Muscle layer of duodenum (tissue), 2 donors: ENCODE measurements around the gene HOXB3.
A peak's percentile ranks its signal among the peaks of the same experiment; 100 is the strongest.

ENCODE experiments used
- H3K27ac ChIP-seq: one replicate; pipeline ENCODE4 v1.7.0; 2013; ENCODE audit warnings: mild to moderate bottlenecking, low read length
- H3K27me3 ChIP-seq: one replicate; pipeline ENCODE4 v1.7.0; 2013; ENCODE audit warnings: low read depth, mild to moderate bottlenecking, control low read depth, low read length
- H3K36me3 ChIP-seq, 2 donors: one replicate each; pipeline ENCODE4 v1.7.0; 2013; ENCODE audit warnings: low read length in 2 of 2, control low read depth in 1 of 2, mild to moderate bottlenecking in 1 of 2; ENCODE audit not compliant: insufficient read depth in 2 of 2, control insufficient read depth in 1 of 2
- H3K4me1 ChIP-seq, 2 donors: one replicate each; pipeline ENCODE4 v1.7.0; 2013; ENCODE audit warnings: low read length in 2 of 2, mild to moderate bottlenecking in 2 of 2, control low read depth in 1 of 2, moderate library complexity in 1 of 2; ENCODE audit not compliant: insufficient read depth in 2 of 2, control insufficient read depth in 1 of 2
- H3K4me3 ChIP-seq, 2 donors: one replicate each; pipeline ENCODE4 v1.7.0; 2013; ENCODE audit warnings: low read length in 2 of 2, low read depth in 1 of 2, mild to moderate bottlenecking in 1 of 2
- H3K9me3 ChIP-seq, 2 donors: one replicate each; pipeline ENCODE4 v1.7.0; 2013; ENCODE audit warnings: low read length in 2 of 2, control low read depth in 1 of 2, mild to moderate bottlenecking in 1 of 2; ENCODE audit not compliant: control insufficient read depth in 1 of 2
- donor health status: healthy.

The HOXB3 gene

DNA sequence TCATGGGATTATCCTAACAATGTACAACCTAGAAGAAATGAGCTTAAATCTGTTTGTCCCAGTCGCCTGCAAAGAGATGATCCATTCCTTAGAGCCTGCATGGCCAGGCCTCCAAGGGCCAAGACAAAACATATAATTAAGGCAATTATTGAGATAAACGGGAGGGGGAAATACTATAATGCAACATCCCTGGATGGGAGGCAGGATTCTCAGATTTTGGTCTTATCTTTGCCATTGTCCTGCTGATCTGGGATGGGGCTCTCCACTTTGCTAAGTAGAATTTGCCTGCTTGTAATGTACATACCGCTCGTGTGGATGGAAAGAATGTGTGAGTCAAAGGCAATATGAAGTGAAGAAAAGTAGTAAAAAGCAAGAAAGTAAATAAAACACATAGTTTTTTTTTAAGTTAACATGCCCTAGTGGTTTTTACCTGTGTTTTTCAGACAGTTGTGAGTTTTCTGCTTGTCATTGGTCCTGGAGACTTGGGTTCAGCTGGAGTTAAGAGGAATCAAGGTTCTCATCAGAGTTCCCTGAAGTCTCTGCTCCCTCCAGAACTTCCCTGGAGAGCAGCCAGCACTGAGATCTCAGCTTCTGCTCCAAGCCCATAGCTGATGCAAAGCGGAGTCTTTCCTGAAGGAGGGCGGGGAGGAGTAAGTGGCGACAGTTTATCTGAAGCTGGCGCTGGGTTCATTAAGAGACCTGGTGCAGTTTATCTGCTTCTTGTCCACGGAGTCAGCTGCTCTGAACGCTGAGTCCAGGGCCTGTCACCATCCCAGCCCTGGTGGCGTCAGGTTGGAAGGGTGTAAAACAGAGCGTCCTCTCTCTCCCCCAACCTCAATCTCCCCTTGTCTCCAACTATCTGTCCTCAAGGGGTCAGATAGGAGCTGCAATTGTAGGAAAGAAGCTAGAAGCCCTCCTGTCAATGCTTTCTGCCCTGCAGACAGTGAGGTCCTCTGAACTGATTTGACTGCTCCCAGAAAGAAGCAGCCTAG lies 89.3 kb downstream of the HOXB3 start:
- H3K4me3 ChIP-seq = no peak overlapping the region
- peaks cover 4 to 46% of the 10 kb centered on the region in 2 donors for H3K4me1 ChIP-seq
- peak overlapping the region; percentile 47 for H3K27ac ChIP-seq
- no peaks in the 10 kb centered on the region for H3K9me3 ChIP-seq
- H3K27me3 ChIP-seq = no peaks in the 10 kb centered on the region
- H3K36me3 ChIP-seq = no peaks in the 10 kb centered on the region

DNA sequence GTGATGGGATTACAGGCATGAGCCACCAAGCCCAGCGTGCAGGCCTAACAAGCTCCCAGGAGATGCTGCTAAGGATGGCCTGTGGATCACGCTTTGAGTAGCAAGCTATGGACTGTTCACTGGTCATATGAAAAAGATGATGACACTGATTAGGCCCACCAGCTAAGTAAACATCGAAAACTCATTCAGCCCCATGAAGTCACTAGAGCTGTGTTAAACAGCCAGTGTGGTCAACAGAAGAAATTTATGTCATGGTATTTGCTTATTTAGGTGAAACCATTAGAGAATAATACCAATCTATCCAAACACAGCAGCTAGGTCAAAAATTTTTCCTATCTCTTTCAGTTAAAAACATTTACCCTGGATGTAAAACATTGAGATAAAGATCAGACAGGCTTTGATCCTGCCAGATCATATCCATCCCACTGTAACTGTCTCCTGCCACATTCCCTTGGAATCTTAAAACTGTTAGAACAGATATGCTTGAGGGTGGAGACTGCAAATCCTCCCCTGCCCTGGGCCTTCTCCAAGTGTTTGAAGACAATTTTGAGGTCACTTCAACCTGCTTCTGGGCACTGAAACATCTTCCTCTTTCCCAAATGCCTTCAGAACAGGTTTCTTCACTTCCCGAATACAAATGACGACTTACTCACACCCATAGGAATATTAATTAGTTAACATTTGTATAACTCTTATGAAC lies 90.2 kb downstream of the HOXB3 start:
- no peak overlapping the region for H3K4me3 ChIP-seq
- no peaks in the 10 kb centered on the region for H3K36me3 ChIP-seq
- peaks cover 4 to 37% of the 10 kb centered on the region in 2 donors for H3K4me1 ChIP-seq
- H3K27ac ChIP-seq = peak overlapping the region; percentile 47
- no peaks in the 10 kb centered on the region for H3K27me3 ChIP-seq
- H3K9me3 ChIP-seq = no peaks in the 10 kb centered on the region

- no peaks in the 10 kb centered on the region for H3K9me3 ChIP-seq
- no peaks in the 10 kb centered on the region for H3K36me3 ChIP-seq
- H3K4me1 ChIP-seq = peaks cover 5 to 36% of the 10 kb centered on the region in 2 donors
- H3K4me3 ChIP-seq = no peak overlapping the region
- H3K27ac ChIP-seq = no peak overlapping the region
- H3K27me3 ChIP-seq = no peaks in the 10 kb centered on the region
Measured at GRCh38 chr17:48499248-48499647, 90.8 kb downstream of the HOXB3 start.
